GM12878 (cell line): ENCODE results near the gene MCC.

Experiments
- LARP7 ChIP-seq: fragments of 450-650 bp; IDR thresholded peaks from 2 replicates; pipeline ENCODE4 v1.6.1; 2017; ENCODE audit warnings: mild to moderate bottlenecking
- RB1 ChIP-seq: fragments of 450-650 bp; formaldehyde crosslinking; IDR thresholded peaks from 2 replicates; pipeline ENCODE4 v1.6.1; 2017; ENCODE audit warnings: mild to moderate bottlenecking, borderline replicate concordance
- SUZ12 ChIP-seq: fragments of 200-600 bp; sonication (generic); IDR thresholded peaks from one replicate; pipeline ENCODE4 v1.6.1; 2018; ENCODE audit warnings: antibody characterized with exemption, mild to moderate bottlenecking; ENCODE audit not compliant: unreplicated experiment

- TF ChIP-seq RB1, result no peak
- TF ChIP-seq SUZ12, result no peak
- TF ChIP-seq LARP7, result no peak
Measured at GRCh38 chr5:113176196-113176595, 312.1 kb downstream of the MCC start.
